DOHH2 (cell line): ENCODE measurements around the gene AEBP1.

Source experiments
- EZH2phosphoT487 ChIP-seq: fragments of 200-600 bp; sonication (generic); IDR thresholded peaks from 2 replicates; pipeline ENCODE4 v1.6.1; 2017; ENCODE audit warnings: borderline replicate concordance, mild to moderate bottlenecking, antibody characterized with exemption, low read length, moderate library complexity, mixed read lengths
- TF ChIP-seq, protein P1 (sequence below): fragments of 200-600 bp; sonication (generic); IDR thresholded peaks from one replicate; pipeline ENCODE4 v1.5.1; 2014; ENCODE audit warnings: antibody characterized with exemption, mild to moderate bottlenecking, low read depth, low read length; ENCODE audit not compliant: poor library complexity, severe bottlenecking

GRCh38 chr7:44068054-44068453, 36.1 kb upstream of the AEBP1 start:
- TF ChIP-seq, protein P1, sequence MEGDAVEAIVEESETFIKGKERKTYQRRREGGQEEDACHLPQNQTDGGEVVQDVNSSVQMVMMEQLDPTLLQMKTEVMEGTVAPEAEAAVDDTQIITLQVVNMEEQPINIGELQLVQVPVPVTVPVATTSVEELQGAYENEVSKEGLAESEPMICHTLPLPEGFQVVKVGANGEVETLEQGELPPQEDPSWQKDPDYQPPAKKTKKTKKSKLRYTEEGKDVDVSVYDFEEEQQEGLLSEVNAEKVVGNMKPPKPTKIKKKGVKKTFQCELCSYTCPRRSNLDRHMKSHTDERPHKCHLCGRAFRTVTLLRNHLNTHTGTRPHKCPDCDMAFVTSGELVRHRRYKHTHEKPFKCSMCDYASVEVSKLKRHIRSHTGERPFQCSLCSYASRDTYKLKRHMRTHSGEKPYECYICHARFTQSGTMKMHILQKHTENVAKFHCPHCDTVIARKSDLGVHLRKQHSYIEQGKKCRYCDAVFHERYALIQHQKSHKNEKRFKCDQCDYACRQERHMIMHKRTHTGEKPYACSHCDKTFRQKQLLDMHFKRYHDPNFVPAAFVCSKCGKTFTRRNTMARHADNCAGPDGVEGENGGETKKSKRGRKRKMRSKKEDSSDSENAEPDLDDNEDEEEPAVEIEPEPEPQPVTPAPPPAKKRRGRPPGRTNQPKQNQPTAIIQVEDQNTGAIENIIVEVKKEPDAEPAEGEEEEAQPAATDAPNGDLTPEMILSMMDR, result no peak
- no peak for TF ChIP-seq EZH2phosphoT487
